Measurements from ENCODE around the gene RYR2.
"Not testable (repeated sequence)": the region's sequence is repeated elsewhere in the genome, so short reads cannot be mapped to it uniquely, and the experiment has no call there.

Gene RYR2

DNA sequence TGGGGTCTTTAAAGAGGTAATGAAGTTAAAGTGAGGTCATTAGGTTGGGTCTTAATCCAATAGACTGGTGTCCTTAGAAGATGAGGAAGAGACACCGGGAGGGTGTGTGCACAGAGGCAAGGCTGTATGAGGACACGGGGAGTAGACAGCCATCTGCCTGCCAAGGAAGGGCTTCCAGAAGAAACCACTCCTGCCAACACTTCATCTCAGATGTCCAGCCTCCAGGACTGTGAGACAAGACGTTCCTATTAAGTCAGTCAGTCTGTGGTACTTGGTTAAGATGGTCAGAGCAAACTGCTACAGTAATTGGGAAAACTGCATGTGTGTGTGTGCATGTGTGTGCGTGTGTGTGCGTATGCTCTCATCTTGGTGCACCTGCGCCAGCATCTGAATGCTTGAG lies 77.1 kb downstream of the RYR2 start:
- H3K27me3 ChIP-seq (ENCODE audit: control insufficient read depth, insufficient read depth, low read length), result no peaks in the 10 kb centered on the region
- no peak overlapping the region for H3K4me3 ChIP-seq (ENCODE audit: low read depth, low read length)
- H3K9ac ChIP-seq (ENCODE audit: low read length), result no peak overlapping the region
- H3K4me1 ChIP-seq (ENCODE audit: control insufficient read depth, insufficient read depth, low read length), result no peaks in the 10 kb centered on the region
- no peaks in the 10 kb centered on the region for H3K36me3 ChIP-seq (ENCODE audit: control insufficient read depth, insufficient read depth, low read length)
- H3K27ac ChIP-seq (ENCODE audit: low read depth, low read length), result no peak overlapping the region
- no peaks in the 10 kb centered on the region for H3K9me3 ChIP-seq (ENCODE audit: control insufficient read depth, insufficient read depth, low read depth, low read length)

GRCh38 chr1:237120683-237121082 lies 78.7 kb downstream of the RYR2 start:
- H3K9me3 ChIP-seq (ENCODE audit: control insufficient read depth, insufficient read depth, low read depth, low read length), result no peaks in the 10 kb centered on the region
- no peaks in the 10 kb centered on the region for H3K27me3 ChIP-seq (ENCODE audit: control insufficient read depth, insufficient read depth, low read length)
- H3K9ac ChIP-seq (ENCODE audit: low read length), result no peak overlapping the region
- no peak overlapping the region for H3K27ac ChIP-seq (ENCODE audit: low read depth, low read length)
- H3K36me3 ChIP-seq (ENCODE audit: control insufficient read depth, insufficient read depth, low read length), result no peaks in the 10 kb centered on the region
- no peaks in the 10 kb centered on the region for H3K4me1 ChIP-seq (ENCODE audit: control insufficient read depth, insufficient read depth, low read length)
- H3K4me3 ChIP-seq (ENCODE audit: low read depth, low read length), result no peak overlapping the region

- Histone ChIP-seq H3K9ac (ENCODE audit: low read length) (no peak overlapping the region), H3K27ac (ENCODE audit: low read depth, low read length) (no peak overlapping the region), H3K9me3 (ENCODE audit: control insufficient read depth, insufficient read depth, low read depth, low read length) (peaks cover 15% of the 10 kb centered on the region), H3K4me3 (ENCODE audit: low read depth, low read length) (no peak overlapping the region), H3K36me3 (ENCODE audit: control insufficient read depth, insufficient read depth, low read length) (no peaks in the 10 kb centered on the region), H3K27me3 (ENCODE audit: control insufficient read depth, insufficient read depth, low read length) (no peaks in the 10 kb centered on the region), H3K4me1 (ENCODE audit: control insufficient read depth, insufficient read depth, low read length) (no peaks in the 10 kb centered on the region)
These were observed 83.0 kb downstream of the RYR2 start for GRCh38 chr1:237124856-237125462.

DNA sequence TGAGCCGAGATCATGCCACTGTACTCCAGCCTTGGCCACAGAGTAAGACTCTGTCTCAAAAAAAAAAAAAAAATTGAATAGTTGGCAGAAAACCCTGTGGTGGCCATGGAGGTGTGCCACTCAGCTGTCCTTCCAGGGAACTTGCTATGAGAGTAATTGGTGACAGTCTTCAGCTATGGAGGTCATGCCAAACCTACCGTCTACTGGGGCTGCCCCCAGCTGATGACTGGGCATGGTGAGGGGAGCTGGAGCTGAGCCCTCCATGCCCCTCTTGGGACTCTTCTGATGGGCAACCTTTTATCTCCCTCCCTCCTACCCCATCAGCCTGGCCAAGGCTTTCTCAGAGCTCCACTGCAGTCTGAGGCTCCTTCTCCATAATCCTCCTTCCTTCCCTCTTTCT lies 84.2 kb downstream of the RYR2 start:
- Histone ChIP-seq H3K27ac (ENCODE audit: low read depth, low read length) (no peak overlapping the region), H3K4me1 (ENCODE audit: control insufficient read depth, insufficient read depth, low read length) (no peaks in the 10 kb centered on the region), H3K27me3 (ENCODE audit: control insufficient read depth, insufficient read depth, low read length) (no peaks in the 10 kb centered on the region), H3K4me3 (ENCODE audit: low read depth, low read length) (no peak overlapping the region), H3K9me3 (ENCODE audit: control insufficient read depth, insufficient read depth, low read depth, low read length) (peaks cover 23% of the 10 kb centered on the region), H3K36me3 (ENCODE audit: control insufficient read depth, insufficient read depth, low read length) (no peaks in the 10 kb centered on the region), H3K9ac (ENCODE audit: low read length) (no peak overlapping the region)

DNA sequence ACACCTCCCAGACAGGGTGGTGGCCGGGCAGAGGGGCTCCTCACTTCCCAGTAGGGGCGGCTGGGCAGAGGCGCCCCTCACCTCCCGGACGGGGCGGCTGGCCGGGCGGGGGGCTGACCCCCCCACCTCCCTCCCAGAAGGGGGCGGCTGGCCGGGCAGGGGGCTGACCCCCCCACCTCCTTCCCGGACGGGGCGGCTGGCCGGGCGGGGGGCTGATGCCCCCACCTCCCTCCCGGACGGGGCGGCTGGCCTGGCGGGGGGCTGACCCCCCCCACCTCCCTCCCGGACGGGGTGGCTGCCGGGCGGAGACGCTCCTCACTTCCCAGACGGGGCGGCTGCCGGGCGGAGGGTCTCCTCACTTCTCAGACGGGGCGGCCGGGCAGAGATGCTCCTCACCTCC lies 85.3 kb downstream of the RYR2 start:
- not testable (repeated sequence) for H3K27ac ChIP-seq (ENCODE audit: low read depth, low read length); H3K27me3 ChIP-seq (ENCODE audit: control insufficient read depth, insufficient read depth, low read length); H3K9ac ChIP-seq (ENCODE audit: low read length); H3K36me3 ChIP-seq (ENCODE audit: control insufficient read depth, insufficient read depth, low read length); H3K4me1 ChIP-seq (ENCODE audit: control insufficient read depth, insufficient read depth, low read length); H3K4me3 ChIP-seq (ENCODE audit: low read depth, low read length)
- H3K9me3 ChIP-seq (ENCODE audit: control insufficient read depth, insufficient read depth, low read depth, low read length), result peaks cover 34% of the 10 kb centered on the region

- Histone ChIP-seq H3K36me3 (ENCODE audit: control insufficient read depth, insufficient read depth, low read length) (no peaks in the 10 kb centered on the region; the same call in 1 of the 2 replicates), H3K9me3 (ENCODE audit: control insufficient read depth, insufficient read depth, low read depth, low read length) (peaks cover 35% of the 10 kb centered on the region), H3K9ac (ENCODE audit: low read length) (no peak overlapping the region), H3K4me1 (ENCODE audit: control insufficient read depth, insufficient read depth, low read length) (no peaks in the 10 kb centered on the region), H3K27ac (ENCODE audit: low read depth, low read length) (no peak overlapping the region), H3K27me3 (ENCODE audit: control insufficient read depth, insufficient read depth, low read length) (no peaks in the 10 kb centered on the region), H3K4me3 (ENCODE audit: low read depth, low read length) (no peak overlapping the region)
These were observed 91.9 kb downstream of the RYR2 start for GRCh38 chr1:237133921-237134320.

DNA sequence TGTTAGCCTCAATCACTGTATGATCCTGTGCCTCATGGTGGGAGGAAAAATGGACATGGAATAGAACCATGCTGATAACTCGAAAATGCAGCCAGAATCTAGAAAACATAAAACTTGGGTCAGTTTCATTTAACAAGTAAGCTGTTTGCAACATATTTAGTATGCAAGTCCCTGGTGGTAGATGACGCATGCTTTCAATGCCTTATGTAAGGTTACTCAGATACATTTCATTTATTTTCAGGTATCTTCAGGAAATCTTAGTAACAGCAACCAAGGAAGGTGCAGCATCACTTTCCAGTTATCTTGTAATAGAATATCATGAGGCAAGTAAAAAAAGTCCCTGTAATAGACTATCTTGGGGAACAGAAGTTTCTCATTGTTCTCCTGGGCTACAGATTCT lies 92.9 kb downstream of the RYR2 start:
- peaks cover 31% of the 10 kb centered on the region for H3K9me3 ChIP-seq (ENCODE audit: control insufficient read depth, insufficient read depth, low read depth, low read length)
- no peak overlapping the region for H3K4me3 ChIP-seq (ENCODE audit: low read depth, low read length)
- no peak overlapping the region for H3K9ac ChIP-seq (ENCODE audit: low read length)
- H3K4me1 ChIP-seq (ENCODE audit: control insufficient read depth, insufficient read depth, low read length), result no peaks in the 10 kb centered on the region
- H3K27ac ChIP-seq (ENCODE audit: low read depth, low read length), result no peak overlapping the region
- H3K36me3 ChIP-seq (ENCODE audit: control insufficient read depth, insufficient read depth, low read length), result no peaks in the 10 kb centered on the region; the same call in 1 of the 2 replicates
- H3K27me3 ChIP-seq (ENCODE audit: control insufficient read depth, insufficient read depth, low read length), result no peaks in the 10 kb centered on the region

DNA sequence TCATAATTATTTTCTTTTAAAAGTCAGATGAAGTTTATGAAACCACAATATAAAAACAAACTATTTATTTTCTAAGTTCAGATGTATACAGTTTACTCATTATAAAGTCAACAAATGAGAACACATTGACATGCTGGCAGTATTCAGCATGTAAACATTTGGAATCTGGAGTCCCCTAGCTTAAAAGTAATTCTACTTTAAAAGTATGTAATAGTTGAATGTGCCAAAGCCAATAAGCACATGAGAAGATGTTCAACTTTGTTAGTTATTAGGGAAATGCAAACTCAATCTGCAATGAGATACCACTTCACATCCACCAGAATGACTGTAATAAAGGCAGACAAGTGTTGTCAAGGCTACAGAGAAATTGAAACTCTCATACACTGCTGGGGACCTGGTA lies 96.6 kb downstream of the RYR2 start:
- H3K4me3 ChIP-seq (ENCODE audit: low read depth, low read length), result no peak overlapping the region
- no peak overlapping the region for H3K27ac ChIP-seq (ENCODE audit: low read depth, low read length)
- peaks cover 5% of the 10 kb centered on the region for H3K4me1 ChIP-seq (ENCODE audit: control insufficient read depth, insufficient read depth, low read length)
- no peaks in the 10 kb centered on the region for H3K36me3 ChIP-seq (ENCODE audit: control insufficient read depth, insufficient read depth, low read length)
- H3K9ac ChIP-seq (ENCODE audit: low read length), result no peak overlapping the region
- H3K27me3 ChIP-seq (ENCODE audit: control insufficient read depth, insufficient read depth, low read length), result no peaks in the 10 kb centered on the region
- H3K9me3 ChIP-seq (ENCODE audit: control insufficient read depth, insufficient read depth, low read depth, low read length), result peaks cover 7% of the 10 kb centered on the region

DNA sequence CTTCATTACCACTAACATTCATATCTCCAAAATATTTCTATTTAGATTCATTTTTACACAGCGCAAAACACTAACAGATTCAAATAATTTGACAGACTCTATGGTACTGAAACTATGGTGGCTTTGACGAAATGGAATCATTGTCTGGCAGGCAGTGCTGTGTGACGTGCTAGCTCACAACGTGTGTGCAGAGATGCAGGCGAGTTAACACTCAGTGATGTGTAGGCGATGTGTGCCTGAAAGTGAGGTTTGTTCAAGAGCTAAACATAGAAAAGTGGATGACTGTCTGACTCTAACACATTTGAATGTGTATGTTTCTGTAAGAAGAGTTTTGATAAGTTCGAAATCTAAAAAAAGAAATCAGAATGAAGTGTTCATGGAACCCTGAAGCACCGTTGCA lies 97.7 kb downstream of the RYR2 start:
- H3K27ac ChIP-seq (ENCODE audit: low read depth, low read length), result no peak overlapping the region
- peaks cover 5% of the 10 kb centered on the region for H3K4me1 ChIP-seq (ENCODE audit: control insufficient read depth, insufficient read depth, low read length)
- no peak overlapping the region for H3K4me3 ChIP-seq (ENCODE audit: low read depth, low read length)
- H3K9me3 ChIP-seq (ENCODE audit: control insufficient read depth, insufficient read depth, low read depth, low read length), result peaks cover under 1% of the 10 kb centered on the region; the same call in 1 of the 2 replicates
- H3K27me3 ChIP-seq (ENCODE audit: control insufficient read depth, insufficient read depth, low read length), result no peaks in the 10 kb centered on the region
- H3K9ac ChIP-seq (ENCODE audit: low read length), result no peak overlapping the region
- H3K36me3 ChIP-seq (ENCODE audit: control insufficient read depth, insufficient read depth, low read length), result no peaks in the 10 kb centered on the region

DNA sequence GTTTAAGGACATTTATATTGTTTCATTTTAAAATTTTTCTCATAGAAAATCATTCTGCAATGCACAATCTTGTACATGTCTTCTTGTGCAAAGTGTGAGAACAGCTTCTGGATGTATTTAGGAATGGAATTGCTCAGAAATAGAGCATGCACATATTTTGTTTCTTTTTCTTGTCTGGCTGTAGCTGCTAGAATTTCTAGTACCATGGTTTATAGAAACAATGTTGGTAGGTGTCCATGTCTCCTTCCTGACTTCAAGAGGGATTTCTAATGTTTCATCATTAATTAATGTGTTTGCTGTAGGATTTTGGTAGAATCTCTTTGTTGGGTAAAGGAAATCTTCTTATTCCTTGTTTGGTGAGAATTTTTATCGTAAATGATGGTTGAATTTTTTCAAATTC lies 99.0 kb downstream of the RYR2 start:
- H3K9me3 ChIP-seq (ENCODE audit: control insufficient read depth, insufficient read depth, low read depth, low read length), result no peaks in the 10 kb centered on the region
- H3K36me3 ChIP-seq (ENCODE audit: control insufficient read depth, insufficient read depth, low read length), result no peaks in the 10 kb centered on the region
- no peak overlapping the region for H3K4me3 ChIP-seq (ENCODE audit: low read depth, low read length)
- peaks cover 7% of the 10 kb centered on the region for H3K4me1 ChIP-seq (ENCODE audit: control insufficient read depth, insufficient read depth, low read length)
- no peak overlapping the region for H3K27ac ChIP-seq (ENCODE audit: low read depth, low read length)
- H3K9ac ChIP-seq (ENCODE audit: low read length), result no peak overlapping the region
- H3K27me3 ChIP-seq (ENCODE audit: control insufficient read depth, insufficient read depth, low read length), result no peaks in the 10 kb centered on the region

GRCh38 chr1:237141502-237141901 lies 99.5 kb downstream of the RYR2 start:
- Histone ChIP-seq H3K27me3 (ENCODE audit: control insufficient read depth, insufficient read depth, low read length) (no peaks in the 10 kb centered on the region), H3K4me3 (ENCODE audit: low read depth, low read length) (no peak overlapping the region), H3K9ac (ENCODE audit: low read length) (no peak overlapping the region), H3K36me3 (ENCODE audit: control insufficient read depth, insufficient read depth, low read length) (no peaks in the 10 kb centered on the region), H3K4me1 (ENCODE audit: control insufficient read depth, insufficient read depth, low read length) (peaks cover 12% of the 10 kb centered on the region), H3K27ac (ENCODE audit: low read depth, low read length) (no peak overlapping the region), H3K9me3 (ENCODE audit: control insufficient read depth, insufficient read depth, low read depth, low read length) (no peaks in the 10 kb centered on the region)
